Panc1 (cell line): ENCODE measurements around the gene MYO6. TPM values are rescaled to one million over a fixed set of nuclear protein-coding genes. Genes with fewer than 3 reads are reported as not detected.

Source experiments
- ATAC-seq: fragments of 200-7000 bp; cut with Tn5 transposase; 2 replicates; pipeline ENCODE4 v1.9.1; 2020; ENCODE audit warnings: mild to moderate bottlenecking, moderate library complexity
- BruUV-seq: library from RNA; stranded (reverse); fragments of 400-500 nt; replicated peaks from 2 replicates; lab custom pipeline; 2021; lab: Mats Ljungman, UMichigan
- CTCF ChIA-PET: fragments of 300-600 bp; sonication (Branson Sonifier 250); formaldehyde crosslinking; loops from one replicate; lab custom pipeline; 2022; ENCODE audit warnings: antibody characterized with exemption; lab: Charles Lee
- POLR2A ChIA-PET: fragments of 300-600 bp; sonication (Branson Sonifier 250); formaldehyde crosslinking; loops from one replicate; lab custom pipeline; 2022; ENCODE audit warnings: antibody characterized with exemption; lab: Charles Lee
- DNase-seq: peaks from one replicate; pipeline ENCODE4 v3.0.0-alpha.2; 2010; ENCODE audit warnings: low read depth, low spot score
- H3K27ac ChIP-seq: 2 replicates; pipeline ENCODE4 v1.5.1; 2011; ENCODE audit warnings: mild to moderate bottlenecking, low read length, inconsistent platforms
- H3K27me3 ChIP-seq: fragments of 200-500 bp; sonication (Bioruptor generic); 2 replicates; pipeline ENCODE4 v1.6.0; 2014; ENCODE audit warnings: low read length, inconsistent platforms; ENCODE audit not compliant: control insufficient read depth, insufficient read depth
- H3K36me3 ChIP-seq: fragments of 200-500 bp; sonication (Bioruptor generic); 2 replicates; pipeline ENCODE4 v1.5.1; 2014; ENCODE audit warnings: inconsistent platforms, mild to moderate bottlenecking, low read length, moderate library complexity; ENCODE audit not compliant: control insufficient read depth, insufficient read depth
- H3K4me1 ChIP-seq: 2 replicates; pipeline ENCODE4 v1.5.1; 2011; ENCODE audit warnings: inconsistent platforms, mild to moderate bottlenecking, low read length, moderate library complexity; ENCODE audit not compliant: control insufficient read depth, insufficient read depth
- H3K4me3 ChIP-seq, 2 experiments: 2 replicates each; pipeline ENCODE4 v1.5.1; 2011 to 2012; ENCODE audit warnings: low read depth in 2 of 2, low read length in 2 of 2, mild to moderate bottlenecking in 2 of 2, inconsistent platforms in 1 of 2, moderate library complexity in 1 of 2
- H3K9me3 ChIP-seq: fragments of 200-500 bp; sonication (Bioruptor generic); 2 replicates; pipeline ENCODE4 v1.5.1; 2014; ENCODE audit warnings: low read depth, mild to moderate bottlenecking, inconsistent platforms, low read length, moderate library complexity; ENCODE audit not compliant: control insufficient read depth, insufficient read depth
- POLR2AphosphoS5 ChIP-seq: IDR thresholded peaks from 2 replicates; pipeline ENCODE4 v1.6.1; 2012; ENCODE audit warnings: mild to moderate bottlenecking, low read depth, low read length, moderate library complexity
- SIN3A ChIP-seq: IDR thresholded peaks from 2 replicates; pipeline ENCODE4 v1.6.1; 2012; ENCODE audit warnings: low read depth, mild to moderate bottlenecking, low read length, moderate library complexity, borderline replicate concordance; ENCODE audit not compliant: insufficient read depth
- TCF7L2 ChIP-seq: IDR thresholded peaks from 2 replicates; pipeline ENCODE4 v1.6.1; 2011; ENCODE audit warnings: mild to moderate bottlenecking, low read depth, low read length, inconsistent platforms
- in situ Hi-C: cut with HindIII; loops from 2 replicates; pipeline ENCODE4 v1.10.0; 2016; ENCODE audit warnings: low sequenced_read_pairs, low pct_unique_long_range_greater_than_20kb
- intact Hi-C: fragments of 100-400 bp; cut with micrococcal nuclease; formaldehyde crosslinking; loops from one replicate; pipeline ENCODE4 v1.10.0; 2022; ENCODE audit not compliant: unreplicated experiment
- total RNA-seq: library from RNA; stranded (reverse); gene quantifications from one replicate; pipeline ENCODE4 v1.2.1, GENCODE V29; 2021; ENCODE audit not compliant: unreplicated experiment
- TF ChIP-seq, protein P1 (sequence below), 2 experiments: IDR thresholded peaks; 2 replicates each; pipeline ENCODE4 v1.6.1; 2011 to 2012; ENCODE audit warnings: low read depth in 2 of 2, control low read depth in 1 of 2, low read length in 1 of 2, mild to moderate bottlenecking in 1 of 2, moderate library complexity in 1 of 2; ENCODE audit not compliant: insufficient read depth in 1 of 2
- TF ChIP-seq, protein P2 (sequence below): fragments of 450-650 bp; IDR thresholded peaks from 2 replicates; pipeline ENCODE4 v1.5.1; 2017; ENCODE audit warnings: mild to moderate bottlenecking

Gene MYO6
- total RNA-seq, 1 experiment from 2014 or later = 52.3 TPM

DNA sequence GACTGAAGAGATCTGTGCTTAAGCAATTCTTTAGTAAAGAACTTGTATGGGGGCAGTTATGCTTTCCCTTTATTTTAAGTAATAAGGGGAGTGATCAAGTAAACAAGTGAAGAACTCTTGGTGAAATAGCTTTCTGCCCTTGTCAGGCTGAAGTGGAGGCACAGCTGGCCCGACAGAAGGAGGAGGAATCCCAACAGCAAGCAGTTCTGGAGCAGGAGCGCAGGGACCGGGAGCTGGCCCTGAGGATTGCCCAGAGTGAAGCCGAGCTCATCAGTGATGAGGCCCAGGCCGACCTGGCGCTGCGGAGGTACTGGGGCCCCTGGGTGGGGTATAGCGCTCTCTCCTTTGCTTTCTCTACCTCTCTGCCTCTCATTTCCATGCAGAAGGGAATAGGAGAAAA lies 143.3 kb downstream of the MYO6 start:
- no peak for TF ChIP-seq POLR2AphosphoS5
- TF ChIP-seq, protein P1, sequence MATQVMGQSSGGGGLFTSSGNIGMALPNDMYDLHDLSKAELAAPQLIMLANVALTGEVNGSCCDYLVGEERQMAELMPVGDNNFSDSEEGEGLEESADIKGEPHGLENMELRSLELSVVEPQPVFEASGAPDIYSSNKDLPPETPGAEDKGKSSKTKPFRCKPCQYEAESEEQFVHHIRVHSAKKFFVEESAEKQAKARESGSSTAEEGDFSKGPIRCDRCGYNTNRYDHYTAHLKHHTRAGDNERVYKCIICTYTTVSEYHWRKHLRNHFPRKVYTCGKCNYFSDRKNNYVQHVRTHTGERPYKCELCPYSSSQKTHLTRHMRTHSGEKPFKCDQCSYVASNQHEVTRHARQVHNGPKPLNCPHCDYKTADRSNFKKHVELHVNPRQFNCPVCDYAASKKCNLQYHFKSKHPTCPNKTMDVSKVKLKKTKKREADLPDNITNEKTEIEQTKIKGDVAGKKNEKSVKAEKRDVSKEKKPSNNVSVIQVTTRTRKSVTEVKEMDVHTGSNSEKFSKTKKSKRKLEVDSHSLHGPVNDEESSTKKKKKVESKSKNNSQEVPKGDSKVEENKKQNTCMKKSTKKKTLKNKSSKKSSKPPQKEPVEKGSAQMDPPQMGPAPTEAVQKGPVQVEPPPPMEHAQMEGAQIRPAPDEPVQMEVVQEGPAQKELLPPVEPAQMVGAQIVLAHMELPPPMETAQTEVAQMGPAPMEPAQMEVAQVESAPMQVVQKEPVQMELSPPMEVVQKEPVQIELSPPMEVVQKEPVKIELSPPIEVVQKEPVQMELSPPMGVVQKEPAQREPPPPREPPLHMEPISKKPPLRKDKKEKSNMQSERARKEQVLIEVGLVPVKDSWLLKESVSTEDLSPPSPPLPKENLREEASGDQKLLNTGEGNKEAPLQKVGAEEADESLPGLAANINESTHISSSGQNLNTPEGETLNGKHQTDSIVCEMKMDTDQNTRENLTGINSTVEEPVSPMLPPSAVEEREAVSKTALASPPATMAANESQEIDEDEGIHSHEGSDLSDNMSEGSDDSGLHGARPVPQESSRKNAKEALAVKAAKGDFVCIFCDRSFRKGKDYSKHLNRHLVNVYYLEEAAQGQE (IDR thresholded peaks at IDR 0.05; ENCODE audit: insufficient read depth in 1 of 2, low read depth in 2 of 2, low read length in 1 of 2) = no peak
- TF ChIP-seq, protein P2, sequence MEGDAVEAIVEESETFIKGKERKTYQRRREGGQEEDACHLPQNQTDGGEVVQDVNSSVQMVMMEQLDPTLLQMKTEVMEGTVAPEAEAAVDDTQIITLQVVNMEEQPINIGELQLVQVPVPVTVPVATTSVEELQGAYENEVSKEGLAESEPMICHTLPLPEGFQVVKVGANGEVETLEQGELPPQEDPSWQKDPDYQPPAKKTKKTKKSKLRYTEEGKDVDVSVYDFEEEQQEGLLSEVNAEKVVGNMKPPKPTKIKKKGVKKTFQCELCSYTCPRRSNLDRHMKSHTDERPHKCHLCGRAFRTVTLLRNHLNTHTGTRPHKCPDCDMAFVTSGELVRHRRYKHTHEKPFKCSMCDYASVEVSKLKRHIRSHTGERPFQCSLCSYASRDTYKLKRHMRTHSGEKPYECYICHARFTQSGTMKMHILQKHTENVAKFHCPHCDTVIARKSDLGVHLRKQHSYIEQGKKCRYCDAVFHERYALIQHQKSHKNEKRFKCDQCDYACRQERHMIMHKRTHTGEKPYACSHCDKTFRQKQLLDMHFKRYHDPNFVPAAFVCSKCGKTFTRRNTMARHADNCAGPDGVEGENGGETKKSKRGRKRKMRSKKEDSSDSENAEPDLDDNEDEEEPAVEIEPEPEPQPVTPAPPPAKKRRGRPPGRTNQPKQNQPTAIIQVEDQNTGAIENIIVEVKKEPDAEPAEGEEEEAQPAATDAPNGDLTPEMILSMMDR = no peak
- TF ChIP-seq TCF7L2 = no peak
- no peak for TF ChIP-seq SIN3A
- ChIA-PET POLR2A (no interaction called here), CTCF (interaction anchor here (0.6 to 0.8 kb wide), 2 partner anchors 12 to 21 kb away, joined by 3 to 5 read pairs; no protein-coding TSS in a partner anchor)
- no peak for DNase-seq
- ATAC-seq = no peak
- Histone ChIP-seq H3K36me3 (peaks cover 2% of the 10 kb centered on the region; the same call in 1 of the 2 replicates), H3K9me3 (no peaks in the 10 kb centered on the region), H3K4me3 (no peak overlapping the region), H3K27me3 (no peaks in the 10 kb centered on the region), H3K4me1 (no peaks in the 10 kb centered on the region), H3K27ac (no peak overlapping the region)
- in situ Hi-C loops = no loop called here
- intact Hi-C loops = no loop called here
- BruUV-seq = no TSS peak

DNA sequence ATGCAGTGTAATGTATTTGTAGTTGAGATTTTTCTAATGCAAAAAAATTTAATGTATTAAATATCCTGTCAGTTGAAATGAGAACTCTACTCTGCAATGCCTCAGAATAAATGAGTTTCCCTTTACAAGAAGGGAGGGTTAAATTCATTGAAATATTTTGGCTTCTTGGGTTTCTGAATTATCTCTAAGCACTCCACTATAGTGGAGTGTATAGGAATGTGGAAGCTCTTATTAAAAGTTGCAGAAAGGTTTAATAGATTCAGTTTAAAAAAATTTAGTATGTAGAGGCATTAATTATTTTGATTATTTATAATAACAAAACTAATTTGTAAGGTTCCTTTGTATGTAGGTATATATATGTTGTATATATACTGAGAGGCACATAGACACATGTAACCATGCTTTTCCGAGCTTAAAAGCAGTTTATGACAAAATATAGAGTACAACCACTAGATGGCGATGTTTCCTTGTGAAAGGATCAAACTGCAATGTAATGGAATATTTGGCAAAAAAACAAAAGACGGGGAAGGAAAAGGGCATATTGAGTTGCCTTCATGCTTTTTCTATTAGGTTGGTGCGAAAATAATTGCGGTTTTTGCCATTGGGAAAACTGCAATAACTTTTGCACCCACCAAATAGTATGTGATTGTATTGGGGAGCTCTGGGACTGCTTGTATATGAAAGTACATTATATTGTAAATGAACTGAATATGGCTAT lies 144.2 kb downstream of the MYO6 start:
- Histone ChIP-seq H3K9me3 (no peaks in the 10 kb centered on the region), H3K4me3 (no peak overlapping the region), H3K4me1 (no peaks in the 10 kb centered on the region), H3K27ac (no peak overlapping the region), H3K27me3 (no peaks in the 10 kb centered on the region), H3K36me3 (peaks cover 2% of the 10 kb centered on the region; the same call in 1 of the 2 replicates)
- no peak for TF ChIP-seq POLR2AphosphoS5
- TF ChIP-seq SIN3A = no peak
- TF ChIP-seq, protein P2 = peak; percentile 72; the same call in 1 of the 2 replicates
- BruUV-seq = no TSS peak
- ATAC-seq (peak; percentile 77), DNase-seq (peak; percentile 25)
- ChIA-PET CTCF (interaction anchor here (0.6 to 1.0 kb wide), 7 partner anchors 9 to 1695 kb away, joined by 3 to 5 read pairs (median 3); no protein-coding TSS in a partner anchor), POLR2A (no interaction called here)
- intact Hi-C loops = no loop called here
- in situ Hi-C loops = no loop called here
